ENCODE data around the gene JPT1.
A peak's percentile ranks its signal among the peaks of the same experiment; 100 is the strongest.

The JPT1 gene

GRCh38 chr17:75181110-75181509 lies 26.8 kb upstream of the JPT1 start:
- Histone ChIP-seq H3K79me2 (ENCODE audit: control insufficient read depth, low read length) (peaks cover 75% of the 10 kb centered on the region), H3K4me2 (ENCODE audit: low read length) (peak overlapping the region; percentile 77), H3K36me3 (ENCODE audit: control insufficient read depth, low read length) (peaks cover 60% of the 10 kb centered on the region), H3K27ac (ENCODE audit: low read depth, low read length) (peak overlapping the region; percentile 75; the same call in 1 of the 2 replicates), H3K9me2 (replicated peaks; ENCODE audit: control insufficient read depth, low read length) (no peaks in the 10 kb centered on the region), H3K4me3 (ENCODE audit: low read length) (peak overlapping the region; percentile 99), H3K4me1 (ENCODE audit: control insufficient read depth, low read length) (peaks cover 19% of the 10 kb centered on the region), H3F3A (ENCODE audit: control insufficient read depth, insufficient read depth) (no peaks in the 10 kb centered on the region; the same call in none of the 2 replicates), H3K27me3 (ENCODE audit: control insufficient read depth, low read length) (no peaks in the 10 kb centered on the region), H3K9me3 (ENCODE audit: control insufficient read depth, insufficient read depth, low read length) (no peaks in the 10 kb centered on the region), H4K20me1 (ENCODE audit: control insufficient read depth, insufficient read depth, low read depth, low read length) (peaks cover 16% of the 10 kb centered on the region; the same call in 1 of the 2 replicates)
- no peak for TF ChIP-seq CTCF (IDR thresholded peaks at IDR 0.05; ENCODE audit: low read depth, low read length, poor library complexity, severe bottlenecking)
- no peak for TF ChIP-seq EZH2phosphoT487 (IDR thresholded peaks at IDR 0.05; ENCODE audit: borderline replicate concordance, low read length)

- TF ChIP-seq CTCF (IDR thresholded peaks at IDR 0.05; ENCODE audit: low read depth, low read length, poor library complexity, severe bottlenecking): no peak
- no peak for TF ChIP-seq EZH2phosphoT487 (IDR thresholded peaks at IDR 0.05; ENCODE audit: borderline replicate concordance, low read length)
- H3K27ac ChIP-seq (ENCODE audit: low read depth, low read length): no peak overlapping the region
- no peaks in the 10 kb centered on the region for H3K9me2 ChIP-seq (replicated peaks; ENCODE audit: control insufficient read depth, low read length)
- peaks cover 97% of the 10 kb centered on the region for H3K79me2 ChIP-seq (ENCODE audit: control insufficient read depth, low read length)
- peaks cover 16% of the 10 kb centered on the region; the same call in 1 of the 2 replicates for H4K20me1 ChIP-seq (ENCODE audit: control insufficient read depth, insufficient read depth, low read depth, low read length)
- peaks cover 14% of the 10 kb centered on the region for H3K4me1 ChIP-seq (ENCODE audit: control insufficient read depth, low read length)
- no peak overlapping the region for H3K4me2 ChIP-seq (ENCODE audit: low read length)
- H3K9me3 ChIP-seq (ENCODE audit: control insufficient read depth, insufficient read depth, low read length): no peaks in the 10 kb centered on the region
- peaks cover 86% of the 10 kb centered on the region for H3K36me3 ChIP-seq (ENCODE audit: control insufficient read depth, low read length)
- peaks cover 8% of the 10 kb centered on the region for H3F3A ChIP-seq (ENCODE audit: control insufficient read depth, insufficient read depth)
- no peak overlapping the region for H3K4me3 ChIP-seq (ENCODE audit: low read length)
- no peaks in the 10 kb centered on the region for H3K27me3 ChIP-seq (ENCODE audit: control insufficient read depth, low read length)
Observed at GRCh38 chr17:75178453-75178852, 24.1 kb upstream of the JPT1 start.

GRCh38 chr17:75176625-75177024 lies 22.3 kb upstream of the JPT1 start:
- Histone ChIP-seq H3K4me2 (ENCODE audit: low read length) (no peak overlapping the region), H3K27ac (ENCODE audit: low read depth, low read length) (no peak overlapping the region), H3K27me3 (ENCODE audit: control insufficient read depth, low read length) (no peaks in the 10 kb centered on the region), H3K79me2 (ENCODE audit: control insufficient read depth, low read length) (peaks cover 98% of the 10 kb centered on the region), H4K20me1 (ENCODE audit: control insufficient read depth, insufficient read depth, low read depth, low read length) (peaks cover 12% of the 10 kb centered on the region; the same call in 1 of the 2 replicates), H3K36me3 (ENCODE audit: control insufficient read depth, low read length) (peaks cover 96% of the 10 kb centered on the region), H3F3A (ENCODE audit: control insufficient read depth, insufficient read depth) (peaks cover 14% of the 10 kb centered on the region), H3K4me3 (ENCODE audit: low read length) (no peak overlapping the region), H3K9me2 (replicated peaks; ENCODE audit: control insufficient read depth, low read length) (no peaks in the 10 kb centered on the region), H3K9me3 (ENCODE audit: control insufficient read depth, insufficient read depth, low read length) (no peaks in the 10 kb centered on the region), H3K4me1 (ENCODE audit: control insufficient read depth, low read length) (peaks cover 10% of the 10 kb centered on the region)
- TF ChIP-seq CTCF (IDR thresholded peaks at IDR 0.05; ENCODE audit: low read depth, low read length, poor library complexity, severe bottlenecking) (no peak), EZH2phosphoT487 (IDR thresholded peaks at IDR 0.05; ENCODE audit: borderline replicate concordance, low read length) (no peak)
